ENCODE data around the gene ELMO2. TPM values are rescaled to one million over a fixed set of nuclear protein-coding genes. Genes with fewer than 3 reads are reported as not detected.
"Not testable (repeated sequence)": the region's sequence is repeated elsewhere in the genome, so short reads cannot be mapped to it uniquely, and the experiment has no call there.

The ELMO2 gene
- total RNA-seq, 1 experiment from 2014 or later, result 51.6 TPM

DNA sequence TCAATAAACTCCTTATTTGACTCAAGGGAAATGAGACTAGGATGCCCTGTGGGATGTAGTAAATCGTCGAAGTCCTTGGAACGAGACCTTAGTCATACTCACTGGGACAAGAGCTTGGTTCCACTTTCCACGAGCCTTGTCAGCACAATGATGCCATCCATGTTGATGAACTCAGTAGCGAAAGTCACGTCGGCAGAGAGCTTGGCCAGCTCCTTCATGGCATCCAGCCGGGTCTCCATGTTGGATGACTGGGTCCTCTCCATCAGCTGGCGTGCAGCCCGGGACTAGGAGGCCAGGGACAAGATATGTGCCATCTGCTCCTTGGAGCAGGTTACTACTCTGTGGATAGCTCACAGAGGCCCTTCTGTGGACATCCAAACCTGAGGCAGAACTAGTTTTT lies 17.5 kb downstream of the ELMO2 start:
- TF ChIP-seq, protein P1, sequence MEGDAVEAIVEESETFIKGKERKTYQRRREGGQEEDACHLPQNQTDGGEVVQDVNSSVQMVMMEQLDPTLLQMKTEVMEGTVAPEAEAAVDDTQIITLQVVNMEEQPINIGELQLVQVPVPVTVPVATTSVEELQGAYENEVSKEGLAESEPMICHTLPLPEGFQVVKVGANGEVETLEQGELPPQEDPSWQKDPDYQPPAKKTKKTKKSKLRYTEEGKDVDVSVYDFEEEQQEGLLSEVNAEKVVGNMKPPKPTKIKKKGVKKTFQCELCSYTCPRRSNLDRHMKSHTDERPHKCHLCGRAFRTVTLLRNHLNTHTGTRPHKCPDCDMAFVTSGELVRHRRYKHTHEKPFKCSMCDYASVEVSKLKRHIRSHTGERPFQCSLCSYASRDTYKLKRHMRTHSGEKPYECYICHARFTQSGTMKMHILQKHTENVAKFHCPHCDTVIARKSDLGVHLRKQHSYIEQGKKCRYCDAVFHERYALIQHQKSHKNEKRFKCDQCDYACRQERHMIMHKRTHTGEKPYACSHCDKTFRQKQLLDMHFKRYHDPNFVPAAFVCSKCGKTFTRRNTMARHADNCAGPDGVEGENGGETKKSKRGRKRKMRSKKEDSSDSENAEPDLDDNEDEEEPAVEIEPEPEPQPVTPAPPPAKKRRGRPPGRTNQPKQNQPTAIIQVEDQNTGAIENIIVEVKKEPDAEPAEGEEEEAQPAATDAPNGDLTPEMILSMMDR (IDR thresholded peaks at IDR 0.05; ENCODE audit: unreplicated experiment), result no peak
- BruUV-seq (replicated peaks), result no TSS peak
- H3K4me1 Mint-ChIP-seq (ENCODE audit: low read depth, unreplicated experiment), result no peaks in the 10 kb centered on the region
- no peak overlapping the region for H3K27ac Mint-ChIP-seq (ENCODE audit: unreplicated experiment)
- CTCF ChIA-PET, result interaction anchor here (0.6 kb wide), 1 partner anchor 121 kb away, joined by 4 read pairs; no protein-coding TSS in a partner anchor
- no peak overlapping the region for H3K4me3 Mint-ChIP-seq (ENCODE audit: low read depth, unreplicated experiment)
- H3K27me3 Mint-ChIP-seq (ENCODE audit: unreplicated experiment), result no peaks in the 10 kb centered on the region
- DNase-seq, result no peak
- intact Hi-C loops (cut with micrococcal nuclease; ENCODE audit: unreplicated experiment), result no loop called here
- peaks cover 5% of the 10 kb centered on the region for H3K36me3 Mint-ChIP-seq (ENCODE audit: insufficient read depth, unreplicated experiment)
- H3K9me3 Mint-ChIP-seq (ENCODE audit: low read depth, unreplicated experiment), result no peaks in the 10 kb centered on the region

- no peaks in the 10 kb centered on the region for H3K4me1 Mint-ChIP-seq (ENCODE audit: low read depth, unreplicated experiment)
- DNase-seq, result no peak
- no peak overlapping the region for H3K27ac Mint-ChIP-seq (ENCODE audit: unreplicated experiment)
- no peak overlapping the region for H3K4me3 Mint-ChIP-seq (ENCODE audit: low read depth, unreplicated experiment)
- no peaks in the 10 kb centered on the region for H3K9me3 Mint-ChIP-seq (ENCODE audit: low read depth, unreplicated experiment)
- peaks cover 5% of the 10 kb centered on the region for H3K36me3 Mint-ChIP-seq (ENCODE audit: insufficient read depth, unreplicated experiment)
- TF ChIP-seq, protein P1 (IDR thresholded peaks at IDR 0.05; ENCODE audit: unreplicated experiment), result no peak
- no TSS peak for BruUV-seq (replicated peaks)
- CTCF ChIA-PET, result no interaction called here
- intact Hi-C loops (cut with micrococcal nuclease; ENCODE audit: unreplicated experiment), result no loop called here
- H3K27me3 Mint-ChIP-seq (ENCODE audit: unreplicated experiment), result no peaks in the 10 kb centered on the region
Observed at GRCh38 chr20:46388201-46388836, 18.1 kb downstream of the ELMO2 start.

DNA sequence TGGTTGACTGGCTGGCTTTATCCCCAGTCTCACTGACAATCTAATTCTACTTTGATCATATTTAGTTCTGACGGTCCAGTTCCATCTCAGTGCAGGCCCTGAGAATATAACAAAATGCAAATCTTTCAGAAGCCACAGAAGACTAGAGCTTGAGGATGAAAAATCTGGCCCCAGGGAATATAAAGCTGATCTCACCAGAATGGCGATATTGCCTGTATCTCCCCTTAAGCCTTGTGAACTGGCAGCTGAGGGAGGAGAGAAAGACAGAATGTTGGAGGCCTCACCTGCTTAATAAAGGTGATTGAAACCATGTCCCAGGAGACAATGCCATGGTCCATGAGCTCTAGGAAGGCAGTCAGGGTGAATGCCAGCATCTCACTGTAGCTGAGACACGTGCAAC lies 19.4 kb downstream of the ELMO2 start:
- H3K4me1 Mint-ChIP-seq (ENCODE audit: low read depth, unreplicated experiment); H3K4me3 Mint-ChIP-seq (ENCODE audit: low read depth, unreplicated experiment); H3K36me3 Mint-ChIP-seq (ENCODE audit: insufficient read depth, unreplicated experiment); H3K27me3 Mint-ChIP-seq (ENCODE audit: unreplicated experiment); DNase-seq; BruUV-seq (replicated peaks); H3K27ac Mint-ChIP-seq (ENCODE audit: unreplicated experiment); H3K9me3 Mint-ChIP-seq (ENCODE audit: low read depth, unreplicated experiment); intact Hi-C loops (cut with micrococcal nuclease; ENCODE audit: unreplicated experiment): not testable (repeated sequence)
- CTCF ChIA-PET, result interaction anchor here (1.3 kb wide), 1 partner anchor 23 kb away, joined by 7 read pairs; no protein-coding TSS in a partner anchor

GRCh38 chr20:46378412-46379009 lies 27.9 kb downstream of the ELMO2 start:
- Mint-ChIP-seq H3K4me1 (ENCODE audit: low read depth, unreplicated experiment) (no peaks in the 10 kb centered on the region), H3K27ac (ENCODE audit: unreplicated experiment) (no peak overlapping the region), H3K36me3 (ENCODE audit: insufficient read depth, unreplicated experiment) (peaks cover 4% of the 10 kb centered on the region), H3K27me3 (ENCODE audit: unreplicated experiment) (no peaks in the 10 kb centered on the region), H3K9me3 (ENCODE audit: low read depth, unreplicated experiment) (no peaks in the 10 kb centered on the region), H3K4me3 (ENCODE audit: low read depth, unreplicated experiment) (no peak overlapping the region)
- CTCF ChIA-PET, result no interaction called here
- intact Hi-C loops (cut with micrococcal nuclease; ENCODE audit: unreplicated experiment), result no loop called here
- no peak for DNase-seq
- TF ChIP-seq, protein P1 (IDR thresholded peaks at IDR 0.05; ENCODE audit: unreplicated experiment), result no peak
- BruUV-seq (replicated peaks), result no TSS peak

- DNase-seq, result no peak
- TF ChIP-seq, protein P1 (IDR thresholded peaks at IDR 0.05; ENCODE audit: unreplicated experiment), result no peak
- H3K9me3 Mint-ChIP-seq (ENCODE audit: low read depth, unreplicated experiment), result no peaks in the 10 kb centered on the region
- H3K36me3 Mint-ChIP-seq (ENCODE audit: insufficient read depth, unreplicated experiment), result peaks cover 14% of the 10 kb centered on the region
- H3K4me3 Mint-ChIP-seq (ENCODE audit: low read depth, unreplicated experiment), result no peak overlapping the region
- H3K27me3 Mint-ChIP-seq (ENCODE audit: unreplicated experiment), result no peaks in the 10 kb centered on the region
- H3K4me1 Mint-ChIP-seq (ENCODE audit: low read depth, unreplicated experiment), result no peaks in the 10 kb centered on the region
- intact Hi-C loops (cut with micrococcal nuclease; ENCODE audit: unreplicated experiment), result no loop called here
- H3K27ac Mint-ChIP-seq (ENCODE audit: unreplicated experiment), result no peak overlapping the region
- CTCF ChIA-PET, result interaction anchor here (0.6 kb wide), 1 partner anchor 175 kb away, joined by 3 read pairs; no protein-coding TSS in a partner anchor
- no TSS peak for BruUV-seq (replicated peaks)
Observed at GRCh38 chr20:46377518-46377917, 28.9 kb downstream of the ELMO2 start.
